GM13977 (cell line): Measurements from ENCODE around the gene DMXL2.
"Not testable (repeated sequence)": the region's sequence is repeated elsewhere in the genome, so short reads cannot be mapped to it uniquely, and the experiment has no call there.

Experiments used
- DNase-seq: peaks from one replicate; pipeline ENCODE4 v3.0.0; 2012; ENCODE audit warnings: low spot score
- CTCF ChIP-seq: IDR thresholded peaks from 2 replicates; pipeline ENCODE4 v1.5.1; 2012; ENCODE audit warnings: mild to moderate bottlenecking, control low read depth; ENCODE audit not compliant: insufficient read depth; ENCODE audit errors: extremely low read depth, missing control alignments
- in situ Hi-C: fragments of 300-500 bp; cut with MboI; formaldehyde crosslinking; loops from one replicate; pipeline ENCODE4 v1.12.0; 2022; ENCODE audit warnings: low sequenced_read_pairs, low pct_unique_long_range_greater_than_20kb, mixed read lengths, inconsistent platforms; ENCODE audit not compliant: unreplicated experiment

DMXL2 gene

GRCh38 chr15:51438526-51438925 is 184.0 kb downstream of the DMXL2 start:
- DNase-seq: no peak
- in situ Hi-C loops: no loop called here
- TF ChIP-seq CTCF: no peak

GRCh38 chr15:51425517-51426040 is 197.0 kb downstream of the DMXL2 start:
- in situ Hi-C loops: no loop called here
- no peak for TF ChIP-seq CTCF
- DNase-seq: no peak

GRCh38 chr15:51424780-51425179 is 197.8 kb downstream of the DMXL2 start:
- in situ Hi-C loops: no loop called here
- DNase-seq: no peak
- no peak for TF ChIP-seq CTCF

- in situ Hi-C loops: not testable (repeated sequence)
Observed at GRCh38 chr15:51423040-51423439, 199.5 kb downstream of the DMXL2 start.

GRCh38 chr15:51416129-51416528 is 206.4 kb downstream of the DMXL2 start:
- in situ Hi-C loops: no loop called here
- no peak for DNase-seq
- TF ChIP-seq CTCF: no peak

More at GRCh38 chr15:51423040-51423439, 199.5 kb downstream of the DMXL2 start:
- DNase-seq: not testable (repeated sequence)

- no peak for DNase-seq
- in situ Hi-C loops: no loop called here
- no peak for TF ChIP-seq CTCF
Observed at GRCh38 chr15:51414256-51414860, 208.2 kb downstream of the DMXL2 start.

GRCh38 chr15:51405693-51406523 is 216.7 kb downstream of the DMXL2 start:
- DNase-seq: no peak
- TF ChIP-seq CTCF: no peak
- in situ Hi-C loops: no loop called here
